Adipose tissue (tissue), 3 donors: ENCODE measurements around the gene MITD1. TPM values are rescaled to one million over a fixed set of nuclear protein-coding genes. Genes with fewer than 3 reads are reported as not detected.
"Not testable (repeated sequence)": the region's sequence is repeated elsewhere in the genome, so short reads cannot be mapped to it uniquely, and the experiment has no call there.

ENCODE experiments used
- H3K27ac ChIP-seq: one replicate; pipeline ENCODE4 v1.5.1; 2013; ENCODE audit warnings: low read depth, low read length
- WGBS, 3 donors: extraction: QIAGEN DNeasy Blood & Tissue Kit; methylation state at CpG; one replicate each; pipeline ENCODE4 v1.1.7; 2013; 5-methylcytosine and 5-hydroxymethylcytosine counted together
- polyA plus RNA-seq, 3 donors: library from polyadenylated mRNA; stranded (reverse); fragments of 200-250 nt; gene quantifications; one replicate each; pipeline ENCODE4 v1.2.3, GENCODE V29; 2013
- donor health status: healthy with polysubstance abuse.
- donor health status: Bipolar disorder and iron deficiency.
- donor health status: healthy.

MITD1 gene
- polyA plus RNA-seq, 3 donors = 13.9 to 43.4 (median 19.8) TPM

GRCh38 chr2:99159594-99159993 is 21.3 kb downstream of the MITD1 start:
- WGBS, 3 donors = 90 to 94% (median 91%) methylated on average over 4 of the region's 4 CpGs
- no peak overlapping the region for H3K27ac ChIP-seq

- 94 to 95% (median 94%) methylated on average over 5 of the region's 5 CpGs for WGBS, 3 donors
These were observed 22.3 kb downstream of the MITD1 start for GRCh38 chr2:99158599-99158998.

GRCh38 chr2:99156891-99157290 is 24.0 kb downstream of the MITD1 start:
- WGBS, 3 donors = 55 to 73% (median 56%) methylated on average over 1 of the region's 1 CpG
- H3K27ac ChIP-seq = no peak overlapping the region

More at GRCh38 chr2:99158599-99158998, 22.3 kb downstream of the MITD1 start:
- no peak overlapping the region for H3K27ac ChIP-seq

- 0% methylated on average over 70 of the region's 70 CpGs for WGBS, 3 donors
- peak within 1 kb of the TSS; percentile 11 for H3K27ac ChIP-seq
These were observed 26.0 kb downstream of the MITD1 start, which contains the start of the genes LIPT1 and TSGA10 for GRCh38 chr2:99154643-99155536. Gene LIPT1, plus strand, starts transcription at chr2:99154967. Its CDS starts 6,991 bp downstream, at chr2:99161958. Gene TSGA10, minus strand, starts transcription at chr2:99154942. Its CDS starts 45,503 bp downstream, at chr2:99109439.

- WGBS, 3 donors = 30 to 43% (median 43%) methylated on average over 12 of the region's 12 CpGs
- no peak overlapping the region for H3K27ac ChIP-seq
These were observed 26.8 kb downstream of the MITD1 start for GRCh38 chr2:99153921-99154604.

GRCh38 chr2:99152199-99152895 is 28.5 kb downstream of the MITD1 start:
- 85 to 88% (median 88%) methylated on average over 7 of the region's 7 CpGs for WGBS, 3 donors
- H3K27ac ChIP-seq = no peak overlapping the region

GRCh38 chr2:99150706-99151105 is 30.2 kb downstream of the MITD1 start:
- H3K27ac ChIP-seq = no peak overlapping the region
- WGBS, 3 donors = 46 to 97% (median 60%) methylated on average over 1 of the region's 1 CpG

- H3K27ac ChIP-seq = no peak within 1 kb of the TSS
- WGBS, 3 donors = 0 to 1% (median 0%) methylated on average over 73 to 84 of the region's 84 CpGs
These were observed 39.4 kb downstream of the MITD1 start, which contains the start of gene C2orf15 for GRCh38 chr2:99141110-99142108. Gene C2orf15, plus strand, starts transcription at chr2:99141707. Its CDS starts 8,852 bp downstream, at chr2:99150559.

- 0% methylated on average over 19 to 21 of the region's 21 CpGs for WGBS, 3 donors
- no peak overlapping the region for H3K27ac ChIP-seq
These were observed 40.1 kb downstream of the MITD1 start for GRCh38 chr2:99140860-99141109.

GRCh38 chr2:99140056-99140859 is 40.6 kb downstream of the MITD1 start:
- WGBS, 3 donors = 9 to 29% (median 23%) methylated on average over 17 of the region's 17 CpGs
- no peak overlapping the region for H3K27ac ChIP-seq

- no peak overlapping the region for H3K27ac ChIP-seq
- 96 to 98% (median 97%) methylated on average over 4 of the region's 4 CpGs for WGBS, 3 donors
These were observed 41.9 kb downstream of the MITD1 start for GRCh38 chr2:99139003-99139402.

GRCh38 chr2:99135044-99135556 is 45.8 kb downstream of the MITD1 start:
- 85 to 100% (median 87%) methylated on average over 2 of the region's 2 CpGs for WGBS, 3 donors
- not testable (repeated sequence) for H3K27ac ChIP-seq

GRCh38 chr2:99127981-99128380 is 52.9 kb downstream of the MITD1 start:
- 62 to 84% (median 66%) methylated on average over 2 of the region's 2 CpGs for WGBS, 3 donors
- no peak overlapping the region for H3K27ac ChIP-seq
